ENCODE measurements around the gene DUSP9.

The DUSP9 gene, protein sequence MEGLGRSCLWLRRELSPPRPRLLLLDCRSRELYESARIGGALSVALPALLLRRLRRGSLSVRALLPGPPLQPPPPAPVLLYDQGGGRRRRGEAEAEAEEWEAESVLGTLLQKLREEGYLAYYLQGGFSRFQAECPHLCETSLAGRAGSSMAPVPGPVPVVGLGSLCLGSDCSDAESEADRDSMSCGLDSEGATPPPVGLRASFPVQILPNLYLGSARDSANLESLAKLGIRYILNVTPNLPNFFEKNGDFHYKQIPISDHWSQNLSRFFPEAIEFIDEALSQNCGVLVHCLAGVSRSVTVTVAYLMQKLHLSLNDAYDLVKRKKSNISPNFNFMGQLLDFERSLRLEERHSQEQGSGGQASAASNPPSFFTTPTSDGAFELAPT

DNA sequence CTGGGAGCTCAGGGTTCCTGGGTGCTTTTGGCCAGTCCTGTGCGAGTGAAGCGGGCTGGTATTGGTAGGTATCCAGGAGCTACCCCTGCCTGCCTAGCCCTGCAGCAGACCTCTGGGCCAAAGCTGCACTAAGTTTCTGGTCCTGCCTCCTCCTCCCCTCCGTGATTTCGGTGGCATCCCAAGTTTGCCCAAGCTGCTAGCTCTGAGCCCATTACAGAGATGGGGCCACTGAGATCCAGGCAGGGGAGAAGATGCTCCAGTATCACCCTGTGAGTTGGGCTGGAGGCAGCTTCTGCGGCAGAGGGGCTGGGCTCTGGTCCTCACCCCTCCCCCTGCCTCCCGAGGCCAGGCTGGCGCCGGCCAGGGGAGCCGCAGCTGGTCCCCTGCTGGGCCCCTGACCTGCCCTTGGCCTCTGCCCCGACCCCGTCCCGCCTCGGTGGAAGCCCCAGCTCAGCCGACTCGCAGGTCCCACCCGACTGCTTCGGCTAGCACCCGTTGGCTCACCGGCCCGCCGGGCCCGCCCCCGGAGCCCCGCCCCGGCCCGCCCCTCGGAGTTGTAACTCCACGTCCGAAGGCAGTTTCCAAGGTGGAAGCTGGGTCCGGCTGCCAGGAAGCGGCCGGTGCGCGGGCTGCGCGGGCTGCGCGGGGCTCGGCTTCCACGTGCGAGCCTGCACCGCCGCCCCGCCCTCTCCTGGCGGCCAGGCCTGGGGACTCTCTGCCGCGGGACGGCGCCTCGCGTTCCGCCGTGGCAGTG is at the start of gene DUSP9:
DUSP9 (plus strand) TSS at position 584 of the 754 bp plus-strand sequence. CDS start 751 bp downstream, outside the sequence.
- H3K4me3 ChIP-seq (ENCODE audit: low read depth, low read length), result no peak within 1 kb of the TSS
- TF ChIP-seq, protein P1, sequence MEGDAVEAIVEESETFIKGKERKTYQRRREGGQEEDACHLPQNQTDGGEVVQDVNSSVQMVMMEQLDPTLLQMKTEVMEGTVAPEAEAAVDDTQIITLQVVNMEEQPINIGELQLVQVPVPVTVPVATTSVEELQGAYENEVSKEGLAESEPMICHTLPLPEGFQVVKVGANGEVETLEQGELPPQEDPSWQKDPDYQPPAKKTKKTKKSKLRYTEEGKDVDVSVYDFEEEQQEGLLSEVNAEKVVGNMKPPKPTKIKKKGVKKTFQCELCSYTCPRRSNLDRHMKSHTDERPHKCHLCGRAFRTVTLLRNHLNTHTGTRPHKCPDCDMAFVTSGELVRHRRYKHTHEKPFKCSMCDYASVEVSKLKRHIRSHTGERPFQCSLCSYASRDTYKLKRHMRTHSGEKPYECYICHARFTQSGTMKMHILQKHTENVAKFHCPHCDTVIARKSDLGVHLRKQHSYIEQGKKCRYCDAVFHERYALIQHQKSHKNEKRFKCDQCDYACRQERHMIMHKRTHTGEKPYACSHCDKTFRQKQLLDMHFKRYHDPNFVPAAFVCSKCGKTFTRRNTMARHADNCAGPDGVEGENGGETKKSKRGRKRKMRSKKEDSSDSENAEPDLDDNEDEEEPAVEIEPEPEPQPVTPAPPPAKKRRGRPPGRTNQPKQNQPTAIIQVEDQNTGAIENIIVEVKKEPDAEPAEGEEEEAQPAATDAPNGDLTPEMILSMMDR (IDR thresholded peaks at IDR 0.05; ENCODE audit: low read depth, low read length), result no peak
- in situ Hi-C loops (cut with HindIII; ENCODE audit: low sequenced_read_pairs), result no loop called here
- no peak for DNase-seq (ENCODE audit: low read depth, low spot score)

GRCh38 chrX:153598541-153599191 is 48.3 kb upstream of the DUSP9 start, which contains the start of gene CCNQ:
Gene CCNQ, minus strand, starts transcription at chrX:153599139. Its CDS starts 66 bp downstream, at chrX:153599073.
- peak; percentile 30 for DNase-seq (ENCODE audit: low read depth, low spot score)
- peak within 1 kb of the TSS; percentile 63 for H3K4me3 ChIP-seq (ENCODE audit: low read depth, low read length)
- TF ChIP-seq, protein P1 (IDR thresholded peaks at IDR 0.05; ENCODE audit: low read depth, low read length), result no peak
- in situ Hi-C loops (cut with HindIII; ENCODE audit: low sequenced_read_pairs), result no loop called here

GRCh38 chrX:153599192-153600031 is 47.6 kb upstream of the DUSP9 start:
- DNase-seq (ENCODE audit: low read depth, low spot score), result peak; percentile 88
- TF ChIP-seq, protein P1 (IDR thresholded peaks at IDR 0.05; ENCODE audit: low read depth, low read length), result no peak
- peak overlapping the region; percentile 63 for H3K4me3 ChIP-seq (ENCODE audit: low read depth, low read length)
- in situ Hi-C loops (cut with HindIII; ENCODE audit: low sequenced_read_pairs), result no loop called here

DNA sequence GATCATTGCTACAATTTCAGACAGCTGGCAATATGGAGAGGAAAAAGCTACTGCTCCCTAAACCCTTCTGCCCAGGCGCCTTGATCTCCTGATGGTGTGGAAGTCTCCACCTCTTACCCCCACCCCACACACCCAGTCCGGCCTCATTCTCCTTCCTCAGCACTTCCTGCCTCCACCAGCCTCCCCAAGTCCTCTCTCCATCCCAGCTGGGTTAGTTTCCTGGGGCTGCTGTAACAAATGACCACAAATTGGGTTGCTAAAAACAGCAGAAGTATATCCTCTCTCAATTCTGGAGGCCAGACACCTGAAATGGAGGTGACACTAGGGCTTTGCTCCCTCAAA is 47.0 kb upstream of the DUSP9 start:
- no peak for DNase-seq (ENCODE audit: low read depth, low spot score)

DNA sequence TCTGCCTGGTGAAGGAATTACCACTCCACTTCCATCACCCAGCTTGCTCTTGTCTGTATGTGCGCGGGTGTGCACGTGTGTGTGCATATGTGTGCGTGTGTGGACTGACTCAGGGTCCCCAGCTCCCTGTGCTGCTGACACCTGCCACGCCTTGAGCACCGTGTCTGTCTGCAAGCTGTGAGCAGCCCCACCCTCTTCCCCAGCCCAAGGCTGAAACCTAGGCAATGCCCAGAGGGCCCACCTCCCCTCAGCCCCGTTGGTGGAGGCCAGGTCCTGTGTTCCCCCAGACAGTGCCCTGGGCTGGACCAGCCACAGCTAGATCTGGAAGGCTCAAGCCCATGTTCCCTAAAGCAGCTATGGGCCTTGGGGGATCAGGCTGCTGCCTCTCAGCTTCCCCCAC is 46.1 kb upstream of the DUSP9 start:
- in situ Hi-C loops (cut with HindIII; ENCODE audit: low sequenced_read_pairs), result no loop called here
- H3K4me3 ChIP-seq (ENCODE audit: low read depth, low read length), result no peak overlapping the region
- no peak for DNase-seq (ENCODE audit: low read depth, low spot score)
- TF ChIP-seq, protein P1 (IDR thresholded peaks at IDR 0.05; ENCODE audit: low read depth, low read length), result no peak

More for the DNA sequence above, 47.0 kb upstream of the DUSP9 start:
- TF ChIP-seq, protein P1 (IDR thresholded peaks at IDR 0.05; ENCODE audit: low read depth, low read length), result no peak
- peak overlapping the region; percentile 63 for H3K4me3 ChIP-seq (ENCODE audit: low read depth, low read length)
- in situ Hi-C loops (cut with HindIII; ENCODE audit: low sequenced_read_pairs), result no loop called here

Data from astrocyte of the spinal cord (primary cell).